GM12892 (cell line): Measurements from ENCODE around the gene LSR.

Source experiments
- DNase-seq: peaks from one replicate; pipeline ENCODE4 v3.0.0; 2011; ENCODE audit not compliant: insufficient read length
- FAIRE-seq: peaks from 2 replicates; lab custom pipeline; 2011; peaks lifted over from hg19 to GRCh38; lab: Jason Lieb, UNC
- POLR2A ChIP-seq: IDR thresholded peaks from 2 replicates; pipeline ENCODE4 v1.6.1; 2011; ENCODE audit warnings: low read depth, low read length, control low read depth
- POLR2AphosphoS5 ChIP-seq: IDR thresholded peaks from 2 replicates; pipeline ENCODE4 v1.6.1; 2011; ENCODE audit warnings: low read depth, low read length, control low read depth
- TAF1 ChIP-seq: IDR thresholded peaks from 2 replicates; pipeline ENCODE4 v1.6.1; 2011; ENCODE audit warnings: low read depth, mild to moderate bottlenecking, control low read depth, low read length, borderline replicate concordance

Gene LSR

GRCh38 chr19:35309481-35310279 is 60.9 kb downstream of the LSR start:
- FAIRE-seq = no peak
- TF ChIP-seq POLR2AphosphoS5 = no peak
- DNase-seq = no peak

- DNase-seq (no peak), FAIRE-seq (no peak)
- TF ChIP-seq POLR2AphosphoS5 (no peak), TAF1 (no peak), POLR2A (no peak)
Observed at GRCh38 chr19:35310331-35310730, 61.5 kb downstream of the LSR start.

DNA sequence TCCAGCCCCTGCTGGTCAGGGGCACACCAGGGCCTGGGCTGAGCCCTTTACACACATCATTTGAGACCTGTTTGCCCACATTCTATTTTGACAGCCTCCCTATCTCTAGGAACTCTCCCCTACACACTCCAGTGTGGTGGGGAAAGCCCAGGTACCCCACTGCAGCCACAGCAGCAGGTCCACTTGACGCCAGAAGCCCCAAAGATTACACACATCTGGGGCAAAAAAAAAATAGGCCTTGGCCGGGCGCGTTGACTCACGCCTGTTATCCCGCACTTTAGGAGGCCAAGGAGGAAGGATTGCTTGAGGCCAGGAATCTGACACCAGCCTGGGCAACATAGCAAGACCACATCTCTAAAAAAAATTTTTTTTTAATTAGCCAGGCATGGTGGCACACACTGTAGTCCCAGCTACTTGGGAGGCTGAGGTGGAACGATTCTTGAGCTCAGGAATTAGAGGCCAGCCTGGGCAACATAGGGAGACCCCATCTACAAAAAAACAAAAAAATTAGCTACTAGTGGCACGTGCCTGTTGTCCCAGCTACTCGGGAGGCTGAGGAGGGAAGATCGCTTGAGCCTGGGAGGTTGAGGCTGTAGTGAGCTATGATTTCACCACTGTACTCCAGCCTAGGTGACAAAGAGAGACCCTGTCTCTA is 62.1 kb downstream of the LSR start:
- TF ChIP-seq POLR2A (no peak), POLR2AphosphoS5 (no peak), TAF1 (no peak)
- no peak for FAIRE-seq
- no peak for DNase-seq

DNA sequence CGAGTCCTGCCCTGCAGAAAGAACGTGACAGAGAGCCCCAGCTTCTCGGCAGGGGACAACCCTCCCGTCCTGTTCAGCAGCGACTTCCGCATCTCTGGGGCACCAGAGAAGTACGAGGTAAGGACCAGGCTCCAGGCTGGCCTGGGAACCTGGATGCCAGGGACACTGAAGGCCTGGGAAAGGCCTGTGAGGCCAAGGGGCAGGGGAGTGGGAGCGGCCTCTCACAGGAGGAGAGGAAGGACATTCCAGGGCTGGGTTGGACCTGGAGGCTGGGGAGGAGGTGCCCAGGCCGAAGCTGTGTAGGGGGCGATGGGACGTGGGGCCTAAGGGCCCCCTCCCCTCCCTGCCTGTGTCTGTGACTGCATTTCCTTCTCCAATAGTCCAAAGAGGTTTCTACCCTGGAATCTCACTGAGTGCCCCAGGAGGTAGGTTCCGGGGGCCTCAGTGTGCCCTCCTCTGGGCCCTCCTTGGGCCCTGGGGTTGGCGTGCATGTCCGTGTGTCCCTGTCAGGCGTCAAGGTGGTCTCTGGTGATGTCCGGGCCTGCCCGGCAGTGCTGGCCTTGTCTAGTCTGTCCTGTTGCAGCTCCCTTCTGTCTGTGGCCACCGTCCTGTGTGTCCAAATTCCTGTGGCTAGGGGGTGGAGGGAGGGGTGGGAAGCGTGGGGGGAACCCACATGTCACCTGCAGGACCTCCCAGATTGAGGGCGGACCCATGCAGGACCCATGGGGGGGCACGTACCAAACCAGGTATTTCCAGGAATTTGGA is 63.3 kb downstream of the LSR start:
- TF ChIP-seq POLR2AphosphoS5 = no peak
- TF ChIP-seq TAF1 = no peak
- no peak for TF ChIP-seq POLR2A
- FAIRE-seq (no peak), DNase-seq (no peak)

- DNase-seq (no peak), FAIRE-seq (no peak)
- no peak for TF ChIP-seq POLR2AphosphoS5
- no peak for TF ChIP-seq POLR2A
- TF ChIP-seq TAF1 = no peak
Observed at GRCh38 chr19:35313587-35313986, 64.8 kb downstream of the LSR start.

GRCh38 chr19:35314031-35314430 is 65.2 kb downstream of the LSR start:
- DNase-seq (no peak), FAIRE-seq (no peak)
- TF ChIP-seq POLR2A (no peak), POLR2AphosphoS5 (no peak), TAF1 (no peak)

DNA sequence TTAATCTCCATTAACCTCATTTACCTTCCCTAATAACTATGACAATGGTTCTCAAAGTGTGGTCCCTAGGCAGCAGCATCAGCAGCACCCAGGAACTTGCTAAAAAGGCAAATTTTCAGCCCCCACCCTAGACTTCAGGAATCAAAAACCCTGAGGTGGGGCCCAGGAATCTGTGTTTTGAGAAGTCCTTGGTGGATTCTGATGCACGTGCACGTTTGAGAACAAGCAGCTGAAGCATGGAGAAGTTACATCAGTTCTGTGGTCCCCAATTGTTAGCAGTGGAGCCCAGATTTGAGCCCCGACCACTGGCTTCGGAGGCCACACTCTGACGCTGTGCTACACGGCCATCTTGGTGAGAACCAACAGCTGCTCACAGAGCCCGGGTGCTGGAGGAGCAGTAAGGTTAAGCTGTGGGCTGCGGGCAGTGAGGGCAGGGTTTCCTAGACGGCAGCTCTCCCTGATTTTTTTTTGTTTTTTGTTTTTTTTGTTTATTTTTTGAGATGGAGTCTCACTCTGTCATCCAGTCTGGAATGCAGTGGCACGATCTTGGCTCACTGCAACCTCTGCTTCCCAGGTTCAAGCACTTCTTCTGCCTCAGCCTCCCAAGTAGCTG is 66.2 kb downstream of the LSR start:
- no peak for TF ChIP-seq POLR2AphosphoS5
- no peak for TF ChIP-seq TAF1
- no peak for TF ChIP-seq POLR2A
- FAIRE-seq (no peak), DNase-seq (no peak)

DNA sequence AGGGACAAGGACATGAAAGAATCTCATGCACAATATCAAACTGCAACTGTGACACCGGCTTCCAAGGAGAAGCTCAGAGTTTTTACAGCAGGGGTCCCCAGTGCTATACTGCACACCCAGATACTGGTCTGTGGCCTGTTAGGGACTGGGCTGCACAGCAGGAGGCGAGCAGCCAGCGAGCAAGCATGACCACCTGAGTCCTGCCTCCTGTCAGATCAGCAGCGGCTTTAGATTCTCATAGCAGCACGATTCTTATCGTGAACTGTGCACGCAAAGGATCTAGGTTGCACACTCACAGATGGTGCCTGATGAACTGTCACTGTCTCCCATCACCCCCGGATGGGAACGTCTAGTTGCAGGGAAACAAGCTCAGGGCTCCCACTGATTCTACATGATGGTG is 67.1 kb downstream of the LSR start:
- no peak for TF ChIP-seq TAF1
- no peak for TF ChIP-seq POLR2AphosphoS5
- TF ChIP-seq POLR2A = no peak
- no peak for FAIRE-seq
- no peak for DNase-seq

DNA sequence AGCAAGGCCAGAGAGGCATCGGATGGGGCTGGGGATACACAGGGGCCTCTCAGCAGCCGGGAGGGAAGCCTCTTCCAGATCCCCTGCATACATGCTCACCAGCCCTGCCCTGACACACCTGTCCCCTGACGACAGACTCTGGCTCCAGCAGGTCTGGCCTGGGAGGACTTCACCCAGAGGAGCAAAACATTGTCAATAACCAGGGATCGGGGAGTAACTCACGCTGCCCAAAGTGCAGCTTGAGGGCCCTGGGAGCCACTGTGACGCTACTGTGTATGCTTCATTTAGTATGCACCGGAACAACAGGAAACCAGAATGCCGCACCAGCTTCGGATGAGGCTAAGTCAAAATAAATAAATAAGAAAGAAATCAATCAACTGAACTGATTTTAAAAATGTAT is 67.8 kb downstream of the LSR start:
- TF ChIP-seq POLR2A (no peak), TAF1 (no peak), POLR2AphosphoS5 (no peak)
- no peak for FAIRE-seq

More for the DNA sequence above, 67.8 kb downstream of the LSR start:
- no peak for DNase-seq
